DMS53 (cell line): ENCODE measurements around the gene PIK3AP1.
A peak's percentile ranks its signal among the peaks of the same experiment; 100 is the strongest.
"Not testable (repeated sequence)": the region's sequence is repeated elsewhere in the genome, so short reads cannot be mapped to it uniquely, and the experiment has no call there.

ENCODE experiments used
- DNase-seq: peaks from one replicate; lab custom pipeline; 2025; lab: John Stamatoyannopoulos, UW

The PIK3AP1 gene

DNA sequence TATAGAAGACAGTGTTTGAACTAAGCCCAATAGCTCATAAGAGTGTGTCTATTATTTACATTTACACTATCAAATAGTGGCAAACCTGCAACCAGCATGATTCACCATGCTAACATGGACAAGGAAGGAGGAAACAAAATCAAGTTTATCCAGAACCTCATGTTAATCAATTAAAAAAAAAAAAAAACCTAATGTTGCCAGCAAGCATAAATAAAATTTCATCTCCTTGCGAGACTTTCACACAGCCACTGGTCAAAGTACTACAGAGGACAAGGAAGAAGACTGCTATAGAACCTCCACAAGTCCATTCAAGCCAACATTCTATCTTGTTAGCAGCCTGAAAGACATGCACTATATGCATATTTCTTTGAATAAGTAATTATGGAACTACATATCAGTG lies 143.2 kb downstream of the PIK3AP1 start:
- DNase-seq: peak; percentile 74

DNA sequence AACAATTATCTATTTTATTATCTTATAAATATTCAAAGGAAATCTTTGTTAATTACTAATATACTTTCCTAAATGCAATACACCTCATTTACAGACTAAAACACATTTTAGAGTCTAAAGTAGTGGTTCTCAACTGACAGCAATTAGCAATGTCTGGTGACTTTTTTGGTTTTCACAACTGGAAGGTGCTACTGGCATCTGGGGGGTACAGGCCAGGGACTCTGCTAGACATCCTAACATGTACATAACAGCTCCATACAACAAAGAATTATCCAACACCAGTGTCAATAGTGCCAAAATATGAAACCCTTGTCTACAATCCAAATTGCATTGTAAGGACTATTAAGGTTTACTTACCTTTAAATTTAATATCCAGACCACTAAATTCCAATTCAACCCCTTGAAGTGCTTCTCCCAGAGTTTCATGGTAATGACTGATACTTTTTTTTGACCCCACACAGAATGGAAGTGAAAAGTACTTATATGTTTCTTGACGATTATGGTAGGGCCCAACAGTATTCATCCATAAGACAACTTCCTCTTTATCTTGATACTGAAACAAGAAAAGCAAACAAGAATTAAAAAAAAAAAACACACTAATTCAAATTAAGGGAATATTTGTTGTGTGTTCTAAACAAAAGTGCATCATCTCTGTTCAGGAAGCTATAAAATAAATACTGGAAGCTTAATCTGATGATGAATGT lies 143.9 kb downstream of the PIK3AP1 start:
- no peak for DNase-seq

DNA sequence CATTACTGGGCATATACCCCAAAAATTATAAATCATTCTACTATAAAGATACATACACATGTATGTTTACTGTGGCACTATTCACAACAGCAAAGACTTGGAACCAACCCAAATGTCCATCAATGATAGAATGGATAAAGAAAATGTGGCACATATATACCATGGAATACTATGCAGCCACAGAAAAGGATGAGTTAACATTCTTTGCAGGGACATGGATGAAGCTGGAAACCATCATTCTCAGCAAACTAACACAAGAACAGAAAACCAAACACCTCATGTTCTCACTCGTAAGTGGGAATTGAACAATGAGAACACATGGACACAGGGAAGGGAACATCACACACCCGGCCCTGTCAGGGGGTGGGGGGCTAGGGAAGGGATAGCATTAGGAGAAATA lies 145.8 kb downstream of the PIK3AP1 start:
- not testable (repeated sequence) for DNase-seq

DNA sequence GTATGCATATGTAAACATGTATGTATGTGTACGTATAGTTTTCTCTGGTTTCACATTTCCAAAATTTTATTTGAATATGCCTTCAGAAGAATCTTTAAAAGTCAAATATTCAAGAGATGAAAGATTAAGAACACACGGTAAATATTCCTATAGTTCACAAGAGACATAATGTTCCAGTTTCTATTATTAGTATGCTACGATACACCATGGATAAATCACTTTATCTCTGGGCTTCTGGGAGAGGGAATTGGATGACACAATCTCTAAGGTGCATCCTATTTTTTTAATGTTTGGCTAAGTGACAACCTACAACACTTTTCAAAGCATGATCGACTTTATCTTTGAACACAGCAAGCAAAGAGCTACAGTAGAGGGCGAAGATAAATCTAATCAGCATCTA lies 147.3 kb downstream of the PIK3AP1 start:
- no peak for DNase-seq

DNA sequence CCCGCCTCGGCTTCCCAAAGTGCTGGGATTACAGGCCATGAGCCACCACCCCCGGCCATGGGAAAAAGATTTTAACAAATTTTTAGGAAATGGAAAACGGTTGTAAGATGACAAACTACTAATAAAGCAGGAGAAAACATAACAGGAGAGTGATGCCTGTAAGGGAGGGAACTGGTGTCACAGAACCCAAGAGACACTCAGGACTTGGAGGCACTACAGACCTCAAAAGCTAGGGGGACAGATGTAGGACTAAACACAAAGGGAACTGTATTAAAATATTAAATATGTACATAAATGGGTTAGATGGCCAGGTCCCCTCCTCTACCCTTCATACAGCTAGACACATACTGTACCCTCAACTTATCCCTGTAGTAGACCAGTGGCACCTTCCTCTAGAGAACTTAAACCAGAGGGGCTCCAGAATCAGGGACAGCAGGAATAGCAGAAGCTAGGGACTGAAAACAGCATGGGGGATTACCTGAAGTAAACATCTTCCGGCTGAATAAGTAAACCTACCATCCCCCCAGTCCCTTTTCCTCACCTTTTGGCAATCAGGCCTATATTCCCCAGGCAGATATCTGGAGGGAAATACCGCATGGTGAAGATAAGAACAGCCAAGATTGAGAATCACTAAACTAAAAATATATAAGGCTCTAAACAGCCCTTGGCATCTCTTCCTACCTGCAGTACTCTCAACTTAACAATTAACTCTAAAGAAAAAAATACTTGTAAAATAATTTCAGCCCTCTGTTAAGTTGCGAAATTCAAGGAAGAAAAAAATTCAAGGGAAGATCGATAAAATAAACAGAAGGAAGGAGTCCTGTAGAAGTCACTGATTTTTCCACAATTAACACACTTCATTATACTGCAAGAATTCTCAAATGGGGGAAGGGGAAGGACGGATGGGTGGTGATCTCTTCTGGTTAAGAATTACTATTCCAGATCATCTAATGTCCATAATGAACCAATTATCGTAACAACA lies 149.0 kb downstream of the PIK3AP1 start:
- DNase-seq: no peak

DNA sequence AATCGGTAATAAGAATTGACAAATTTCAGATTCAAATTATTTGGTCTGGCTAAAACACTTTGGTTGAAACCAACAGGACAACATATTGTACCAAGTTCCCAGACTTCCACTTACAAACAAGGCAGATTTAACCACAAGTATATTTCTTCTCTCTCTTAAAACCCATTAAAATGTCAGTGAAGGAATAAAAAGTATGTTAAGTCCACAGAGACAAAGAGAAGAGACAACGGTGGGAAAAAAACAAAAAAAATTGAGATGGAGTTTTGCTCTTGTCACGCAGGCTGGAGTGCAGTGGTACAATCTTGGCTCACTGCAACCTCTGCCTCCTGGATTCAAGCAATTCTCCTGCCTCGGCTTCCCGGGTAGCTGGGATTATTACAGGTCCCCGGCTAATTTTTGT lies 149.8 kb downstream of the PIK3AP1 start:
- no peak for DNase-seq

DNA sequence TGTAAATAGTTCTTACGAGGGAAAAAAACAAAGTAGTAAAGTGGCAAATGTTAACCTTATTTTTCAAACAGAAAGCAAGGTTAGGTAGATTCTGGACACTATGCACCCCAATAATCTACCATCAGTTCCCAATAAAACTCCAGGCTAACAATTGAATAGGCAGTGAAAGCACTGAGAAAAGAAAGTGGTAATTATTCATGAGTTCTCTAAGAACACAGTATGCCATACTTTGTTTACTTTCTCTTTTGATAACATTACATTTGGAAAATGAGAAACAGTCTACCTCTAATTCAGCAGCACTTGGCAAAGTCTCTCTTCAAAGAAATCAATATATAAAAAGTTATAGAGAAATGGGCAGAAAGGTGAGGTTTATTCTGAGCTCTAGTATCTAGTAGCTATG lies 151.9 kb downstream of the PIK3AP1 start:
- no peak for DNase-seq

DNA sequence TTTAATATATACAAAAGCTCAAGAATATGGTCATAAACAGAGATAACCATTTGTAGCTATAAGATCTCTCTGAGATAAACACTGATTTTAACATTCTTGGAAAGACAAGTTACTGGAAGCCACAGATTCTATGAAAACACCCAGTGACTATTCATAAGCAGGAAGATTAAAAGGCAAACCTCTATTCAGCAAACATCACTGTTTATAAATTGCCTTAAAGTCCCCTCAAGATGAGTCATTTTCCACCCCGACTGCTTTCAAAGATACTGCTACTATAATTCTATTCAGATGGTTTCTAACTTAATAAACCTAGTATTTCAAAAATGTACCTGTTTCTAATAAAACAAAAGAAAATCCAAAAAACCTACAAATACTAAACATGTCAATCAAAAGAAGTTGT lies 154.5 kb downstream of the PIK3AP1 start:
- peak; percentile 21 for DNase-seq

DNA sequence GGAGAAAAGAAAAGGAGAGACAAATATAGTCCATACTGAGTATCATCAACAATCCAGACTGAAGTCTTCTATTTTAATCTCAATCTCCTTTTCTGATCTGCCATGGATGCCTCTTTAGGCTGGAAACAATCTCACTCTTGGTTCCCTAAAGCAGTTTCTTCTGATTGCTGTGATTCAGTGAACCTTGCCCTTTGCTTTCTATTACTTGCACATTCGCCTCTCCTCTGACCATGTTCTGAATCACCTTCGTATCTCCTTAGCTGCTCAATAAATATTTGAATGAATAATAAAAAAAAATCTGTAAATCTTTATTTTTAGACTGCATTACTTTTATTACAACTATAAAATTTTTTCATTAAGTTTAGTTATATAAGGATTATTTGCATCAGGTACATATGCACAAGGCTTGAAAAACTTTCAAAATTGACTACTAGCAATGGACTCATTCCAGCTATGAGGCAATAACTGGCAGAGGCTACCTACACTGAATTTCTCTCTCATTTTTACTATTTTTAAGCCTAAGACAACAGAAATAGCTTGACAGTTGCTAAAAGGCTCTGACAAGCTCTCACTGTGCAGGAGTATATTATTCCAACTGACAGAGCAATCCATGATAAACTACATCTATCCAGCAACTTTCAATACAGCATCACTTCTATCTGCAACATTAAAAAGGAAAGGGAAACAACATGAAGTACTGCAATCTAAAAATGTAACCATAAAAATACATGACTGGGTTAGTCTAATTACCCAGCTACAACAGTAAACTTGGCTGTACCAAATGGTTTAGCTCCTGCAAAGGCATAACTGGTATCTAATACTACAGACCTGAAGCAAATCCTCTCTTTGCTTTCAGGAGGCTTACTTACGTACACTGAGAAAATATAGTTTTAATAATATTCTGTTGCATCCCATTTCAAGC lies 159.1 kb downstream of the PIK3AP1 start:
- no peak for DNase-seq

DNA sequence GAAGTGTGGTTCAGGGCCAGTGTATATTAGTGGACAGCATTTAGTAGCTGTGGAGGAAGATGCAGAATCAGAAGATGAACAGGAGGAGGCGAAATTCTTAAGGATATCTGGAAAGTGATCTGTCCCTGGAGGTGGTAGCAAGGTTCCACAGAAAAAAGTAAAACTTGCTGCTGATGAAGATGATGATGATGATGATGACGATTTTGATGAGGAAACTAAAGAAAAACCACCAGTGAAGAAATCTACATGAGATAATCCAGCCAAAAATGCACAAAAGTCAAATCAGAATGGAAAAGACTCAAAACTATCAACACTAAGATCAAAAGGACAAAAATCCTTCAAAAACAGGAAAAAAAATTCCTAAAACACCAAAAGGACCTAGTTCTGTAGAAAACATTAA lies 159.8 kb downstream of the PIK3AP1 start:
- no peak for DNase-seq

DNA sequence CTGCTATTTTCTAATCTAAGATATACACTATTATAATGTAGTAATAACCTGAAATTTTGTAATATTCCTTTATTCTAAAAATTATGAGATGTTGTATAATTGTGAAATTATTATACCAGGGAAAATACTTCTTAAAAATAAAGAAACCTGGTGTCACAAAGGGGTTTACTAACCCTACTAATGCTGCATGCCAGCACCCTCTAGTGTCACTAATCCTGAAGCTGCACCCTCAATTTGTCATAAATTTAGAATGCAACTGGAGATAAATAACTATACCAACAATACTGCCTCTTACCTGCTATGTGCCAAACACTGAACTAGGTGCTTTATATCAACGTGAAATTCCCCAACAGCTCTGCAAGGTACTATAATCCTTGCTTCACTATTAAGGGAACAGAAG lies 164.3 kb downstream of the PIK3AP1 start:
- DNase-seq: peak; percentile 41

DNA sequence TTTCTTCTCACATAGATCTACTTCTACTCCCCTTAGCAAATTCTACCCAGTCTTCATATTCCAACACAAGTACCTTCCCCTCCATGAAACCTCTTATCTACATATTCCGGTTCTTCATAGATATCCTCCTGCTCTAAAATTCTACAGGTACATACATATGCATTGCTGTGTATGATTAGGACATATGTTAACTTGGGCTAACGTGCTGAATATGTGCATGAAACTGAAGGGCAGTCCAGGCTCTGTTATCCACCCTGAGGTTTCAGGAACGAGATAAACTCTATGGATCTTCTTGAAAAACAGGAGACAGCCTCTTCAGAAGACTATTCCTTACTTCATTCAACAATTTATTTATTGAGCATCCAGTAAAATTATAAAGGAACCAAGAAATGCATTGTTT lies 165.0 kb downstream of the PIK3AP1 start:
- DNase-seq: no peak

DNA sequence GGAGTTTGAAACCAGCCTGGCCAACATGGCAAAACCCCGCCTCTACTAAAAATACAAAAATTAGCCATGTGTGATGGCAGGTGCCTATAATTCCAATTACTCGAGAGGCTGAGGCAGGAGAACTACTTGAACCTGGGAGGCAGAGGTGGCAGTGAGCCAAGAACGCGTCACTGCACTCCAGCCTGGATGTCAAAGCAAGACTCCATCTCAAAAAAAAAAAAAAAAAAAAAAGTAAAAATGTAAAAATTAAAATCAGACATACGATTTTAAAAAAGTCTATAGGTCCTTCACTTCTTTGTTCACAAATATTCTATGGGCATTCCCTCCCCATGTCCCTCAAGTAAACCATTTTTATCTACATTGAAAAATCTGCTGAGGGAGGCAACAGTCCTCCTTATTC lies 171.7 kb downstream of the PIK3AP1 start:
- DNase-seq: peak; percentile 65

DNA sequence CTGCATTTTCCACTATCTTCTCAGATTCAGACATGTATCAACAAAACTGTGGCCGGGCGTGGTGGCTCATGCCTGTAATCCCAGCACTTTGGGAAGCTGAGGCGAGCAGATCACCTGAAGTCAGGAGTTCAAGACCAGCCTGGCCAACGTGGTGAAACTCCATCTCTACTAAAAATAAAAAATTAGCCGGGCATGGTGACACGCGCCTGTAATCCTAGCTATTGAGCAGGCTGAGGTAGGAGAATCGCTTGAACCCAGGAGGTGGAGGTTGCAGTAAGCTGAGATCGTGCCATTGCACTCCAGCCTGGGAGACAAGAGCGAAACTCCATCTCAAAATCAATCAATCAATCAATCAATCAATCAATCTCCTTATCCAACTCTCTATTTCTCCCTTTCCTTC lies 174.8 kb downstream of the PIK3AP1 start:
- not testable (repeated sequence) for DNase-seq
